Neural progenitor cell (in vitro differentiated cells): ENCODE results near the gene HOXA2. TPM values are rescaled to one million over a fixed set of nuclear protein-coding genes. Genes with fewer than 3 reads are reported as not detected.

Experiments
- DNase-seq: peaks from one replicate; pipeline ENCODE4 v3.0.0-alpha.2; 2016; ENCODE audit warnings: low spot score
- H2AFZ ChIP-seq: fragments of 200-600 bp; sonication (generic); replicated peaks from 2 replicates; pipeline ENCODE4 v1.6.1; 2016; ENCODE audit warnings: antibody characterized with exemption
- H3F3A ChIP-seq: fragments of 200-600 bp; sonication (generic); 2 replicates; pipeline ENCODE4 v1.6.1; 2016; ENCODE audit warnings: antibody characterized with exemption, low read depth
- H3K27ac ChIP-seq: fragments of 200-600 bp; sonication (generic); 2 replicates; pipeline ENCODE4 v1.5.1; 2016; ENCODE audit warnings: mild to moderate bottlenecking
- H3K27me3 ChIP-seq: fragments of 200-600 bp; sonication (generic); 2 replicates; pipeline ENCODE4 v1.6.1; 2016; ENCODE audit warnings: mild to moderate bottlenecking, moderate library complexity
- H3K36me3 ChIP-seq: fragments of 200-600 bp; sonication (generic); 2 replicates; pipeline ENCODE4 v1.5.1; 2016
- H3K4me1 ChIP-seq: fragments of 200-600 bp; sonication (generic); 2 replicates; pipeline ENCODE4 v1.6.1; 2016; ENCODE audit warnings: mixed run types
- H3K4me2 ChIP-seq: fragments of 200-600 bp; sonication (generic); 2 replicates; pipeline ENCODE4 v1.6.1; 2016
- H3K4me3 ChIP-seq: fragments of 200-600 bp; sonication (generic); 2 replicates; pipeline ENCODE4 v1.5.1; 2016
- H3K79me2 ChIP-seq: fragments of 200-600 bp; sonication (generic); 2 replicates; pipeline ENCODE4 v1.6.1; 2016; ENCODE audit warnings: low read depth
- H3K9ac ChIP-seq: fragments of 200-600 bp; sonication (generic); 2 replicates; pipeline ENCODE4 v1.6.1; 2016
- H3K9me3 ChIP-seq: fragments of 200-600 bp; sonication (generic); 2 replicates; pipeline ENCODE4 v1.5.1; 2016; ENCODE audit warnings: low read depth
- H4K20me1 ChIP-seq: fragments of 200-600 bp; sonication (generic); 2 replicates; pipeline ENCODE4 v1.6.1; 2016; ENCODE audit warnings: low read depth
- H3K27ac Mint-ChIP-seq: 3 replicates; pipeline ENCODE4 v1.8.0; 2021; ENCODE audit warnings: mixed read lengths
- H3K27me3 Mint-ChIP-seq: 2 replicates; pipeline ENCODE4 v1.8.0; 2022; ENCODE audit warnings: low read depth, mild to moderate bottlenecking, inconsistent platforms, moderate library complexity, mixed read lengths; ENCODE audit not compliant: insufficient read depth
- H3K36me3 Mint-ChIP-seq: 3 replicates; pipeline ENCODE4 v1.8.0; 2021; ENCODE audit warnings: mixed read lengths
- H3K4me1 Mint-ChIP-seq: 3 replicates; pipeline ENCODE4 v1.8.0; 2021; ENCODE audit warnings: mixed read lengths
- H3K4me3 Mint-ChIP-seq: 3 replicates; pipeline ENCODE4 v1.8.0; 2021; ENCODE audit warnings: mild to moderate bottlenecking, moderate library complexity, mixed read lengths
- H3K9me3 Mint-ChIP-seq: 3 replicates; pipeline ENCODE4 v1.8.0; 2020; ENCODE audit warnings: mixed read lengths
- CTCF ChIP-seq: fragments of 200-600 bp; sonication (generic); IDR thresholded peaks from 2 replicates; pipeline ENCODE4 v1.5.1; 2017; ENCODE audit warnings: antibody characterized with exemption, mild to moderate bottlenecking
- EZH2 ChIP-seq: fragments of 200-600 bp; sonication (generic); IDR thresholded peaks from 2 replicates; pipeline ENCODE4 v1.6.1; 2017; ENCODE audit warnings: antibody characterized with exemption, mild to moderate bottlenecking, moderate library complexity
- EZH2phosphoT487 ChIP-seq: fragments of 200-600 bp; sonication (generic); IDR thresholded peaks from 2 replicates; pipeline ENCODE4 v1.6.1; 2017; ENCODE audit warnings: antibody characterized with exemption
- total RNA-seq: library from RNA; depleted of rRNA; stranded (reverse); fragments of >200 nt; gene quantifications from 2 replicates; pipeline ENCODE4 v1.2.3, GENCODE V29; 2015; ENCODE audit warnings: low replicate concordance

HOXA2 gene
- total RNA-seq, 1 donor from 2014 or later = not detected

GRCh38 chr7:27106181-27106900 lies 3.9 kb upstream of the HOXA2 start:
- Histone ChIP-seq H3K4me1 (no peaks in the 10 kb centered on the region), H4K20me1 (peaks cover 100% of the 10 kb centered on the region), H3K79me2 (no peaks in the 10 kb centered on the region), H3K36me3 (no peaks in the 10 kb centered on the region), H2AFZ (no peak overlapping the region), H3K9me3 (no peaks in the 10 kb centered on the region), H3F3A (peaks cover 17% of the 10 kb centered on the region), H3K27ac (no peak overlapping the region), H3K4me3 (no peak overlapping the region), H3K27me3 (peaks cover 100% of the 10 kb centered on the region), H3K4me2 (no peak overlapping the region), H3K9ac (no peak overlapping the region)
- Mint-ChIP-seq H3K36me3 (no peaks in the 10 kb centered on the region), H3K9me3 (peaks cover 7% of the 10 kb centered on the region), H3K4me3 (no peak overlapping the region), H3K27me3 (peaks cover 96% of the 10 kb centered on the region), H3K27ac (no peak overlapping the region), H3K4me1 (no peaks in the 10 kb centered on the region)
- peak; percentile 89 for DNase-seq
- TF ChIP-seq EZH2phosphoT487 = peak; percentile 90
- peak; percentile 94 for TF ChIP-seq EZH2
- TF ChIP-seq CTCF = no peak

- Histone ChIP-seq H2AFZ (no peak overlapping the region), H3K36me3 (no peaks in the 10 kb centered on the region), H3K4me3 (no peak overlapping the region), H3K9ac (no peak overlapping the region), H3K27me3 (peaks cover 100% of the 10 kb centered on the region), H4K20me1 (peaks cover 100% of the 10 kb centered on the region), H3K27ac (no peak overlapping the region), H3K9me3 (no peaks in the 10 kb centered on the region), H3K79me2 (no peaks in the 10 kb centered on the region), H3K4me2 (no peak overlapping the region), H3F3A (peaks cover 25% of the 10 kb centered on the region), H3K4me1 (no peaks in the 10 kb centered on the region)
- Mint-ChIP-seq H3K9me3 (peaks cover 7% of the 10 kb centered on the region), H3K4me3 (no peak overlapping the region), H3K36me3 (no peaks in the 10 kb centered on the region), H3K27ac (no peak overlapping the region), H3K27me3 (peaks cover 96% of the 10 kb centered on the region), H3K4me1 (no peaks in the 10 kb centered on the region)
- DNase-seq = no peak
- TF ChIP-seq CTCF (no peak), EZH2 (no peak), EZH2phosphoT487 (no peak)
These were observed 3.0 kb upstream of the HOXA2 start for GRCh38 chr7:27105301-27106031.

GRCh38 chr7:27104341-27105058 lies 2.0 kb upstream of the HOXA2 start:
- no peak for DNase-seq
- Histone ChIP-seq H3K4me3 (no peak overlapping the region), H3K27me3 (peaks cover 100% of the 10 kb centered on the region), H3K4me1 (no peaks in the 10 kb centered on the region), H4K20me1 (peaks cover 100% of the 10 kb centered on the region), H3K36me3 (no peaks in the 10 kb centered on the region), H3K9me3 (no peaks in the 10 kb centered on the region), H3K79me2 (no peaks in the 10 kb centered on the region), H3K9ac (no peak overlapping the region), H3F3A (peaks cover 33% of the 10 kb centered on the region), H3K27ac (no peak overlapping the region), H3K4me2 (no peak overlapping the region), H2AFZ (no peak overlapping the region)
- no peaks in the 10 kb centered on the region for H3K4me1 Mint-ChIP-seq
- H3K9me3 Mint-ChIP-seq = peaks cover 5% of the 10 kb centered on the region
- peaks cover 97% of the 10 kb centered on the region for H3K27me3 Mint-ChIP-seq
- H3K27ac Mint-ChIP-seq = no peak overlapping the region
- no peak for TF ChIP-seq EZH2phosphoT487
- TF ChIP-seq EZH2 = peak; percentile 13
- no peak overlapping the region for H3K4me3 Mint-ChIP-seq
- no peaks in the 10 kb centered on the region for H3K36me3 Mint-ChIP-seq
